ENCODE results near the gene NCK2. TPM values are rescaled to one million over a fixed set of nuclear protein-coding genes. Genes with fewer than 3 reads are reported as not detected.

The NCK2 gene
- total and polyA plus RNA-seq, 2 of the 4 experiments (the other 2 are of a cell fraction), result 15.8 to 22.2 TPM

DNA sequence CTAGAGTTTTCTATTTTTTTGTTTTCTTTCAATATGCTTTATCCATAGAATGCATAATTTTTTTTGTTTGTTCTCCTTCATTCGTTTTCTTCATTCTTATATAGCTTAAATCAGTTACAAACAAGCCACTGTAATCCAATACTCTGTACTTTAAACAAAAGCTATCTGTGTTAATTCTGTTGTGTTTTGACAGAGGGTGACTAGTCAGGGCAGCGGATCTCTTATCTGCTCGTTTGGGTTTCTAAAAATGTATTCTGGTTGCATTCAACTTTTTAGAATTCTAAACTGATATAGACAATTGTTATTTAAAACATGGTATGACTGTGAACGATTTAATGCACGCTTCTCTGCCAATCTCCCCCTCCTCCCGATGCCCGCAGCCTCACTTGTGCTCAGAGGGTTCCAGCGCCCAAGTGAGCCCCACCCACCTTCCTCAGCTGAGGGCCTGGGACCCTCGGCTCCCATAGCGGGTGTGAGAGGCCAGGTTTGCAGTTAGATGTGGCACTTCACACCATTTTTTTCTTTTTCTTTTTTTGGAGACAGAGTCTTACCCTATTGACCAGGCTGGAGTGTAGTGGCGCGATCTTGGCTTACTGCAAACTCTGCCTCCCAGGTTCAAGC lies 44.1 kb downstream of the NCK2 start:
- Histone ChIP-seq H4K91ac (ENCODE audit: insufficient read depth, low read depth, low read length) (no peak overlapping the region), H3K9me1 (ENCODE audit: insufficient read depth, low read length) (peaks cover 29% of the 10 kb centered on the region), H4K8ac (ENCODE audit: low read depth in 2 of 2, low read length in 2 of 2) (no peak overlapping the region), H3K27ac (ENCODE audit: insufficient read depth, low read length) (peak overlapping the region; percentile 50; the same call in 1 of the 2 replicates), H3K9me3 (ENCODE audit: control insufficient read depth, insufficient read depth, low read length) (no peaks in the 10 kb centered on the region), H3K4me1 (ENCODE audit: control insufficient read depth, insufficient read depth, low read length) (peaks cover 17% of the 10 kb centered on the region), H3K56ac (ENCODE audit: extremely low read depth, insufficient read depth, low read length) (no peak overlapping the region), H2AK9ac (replicated peaks; ENCODE audit: low read depth, low read length, poor library complexity) (peak overlapping the region; percentile 3), H3K4ac (ENCODE audit: low read depth, low read length) (peak overlapping the region; percentile 38; the same call in 1 of the 2 replicates), H3K4me3 (ENCODE audit: insufficient read depth, low read depth, low read length) (no peak overlapping the region), H3K23ac (ENCODE audit: low read depth, low read length) (no peak overlapping the region), H4K5ac (ENCODE audit: low read depth, low read length) (no peak overlapping the region), H2BK120ac (ENCODE audit: low read depth, low read length) (no peak overlapping the region), H3K27me3 (ENCODE audit: control insufficient read depth, insufficient read depth, low read length) (no peaks in the 10 kb centered on the region), H2AFZ (replicated peaks; ENCODE audit: low read length, poor library complexity) (no peak overlapping the region), H2BK5ac (ENCODE audit: low read depth, low read length, poor library complexity, severe bottlenecking) (peak overlapping the region; percentile 3), H2BK15ac (ENCODE audit: low read depth, low read length) (no peak overlapping the region; the same call in 2 of the 3 replicates), H3K18ac (ENCODE audit: low read depth, low read length) (peak overlapping the region; percentile 24; the same call in 1 of the 2 replicates), H4K20me1 (ENCODE audit: insufficient read depth, low read length) (peaks cover 42% of the 10 kb centered on the region), H3K9ac (ENCODE audit: low read depth, low read length) (no peak overlapping the region), H3K4me2 (ENCODE audit: low read depth, low read length) (peak overlapping the region; percentile 76), H3K36me3 (ENCODE audit: control insufficient read depth, insufficient read depth, low read length) (peaks cover 1% of the 10 kb centered on the region), H2BK20ac (ENCODE audit: low read depth, low read length) (no peak overlapping the region), H3K14ac (replicated peaks; ENCODE audit: low read depth, low read length) (no peak overlapping the region), H2AK5ac (ENCODE audit: low read depth, low read length) (no peak overlapping the region; the same call in 1 of the 2 replicates), H3K79me1 (ENCODE audit: low read depth in 1 of 2, low read length in 2 of 2) (peaks cover 55 to 79% of the 10 kb centered on the region in 2 experiments)
- ATAC-seq (ENCODE audit: low read depth) (peak; percentile 67), DNase-seq (peak; percentile 53)
- intact Hi-C loops (cut with micrococcal nuclease), result no loop called here
- no TSS peak for BruUV-seq (replicated peaks)
- CTCF ChIA-PET, result interaction anchor here (1.0 kb wide), 1 partner anchor 34 kb away, joined by 4 read pairs; no protein-coding TSS in a partner anchor
- POLR2A ChIA-PET (ENCODE audit: unreplicated experiment), result no interaction called here
- in situ Hi-C loops (cut with MboI; ENCODE audit: low sequenced_read_pairs), result loop anchor here (25.0 kb wide), 1 partner anchor 451 kb away; the partner anchor contains the start of genes C2orf49 and TGFBRAP1
- WGBS, 2 experiments (ENCODE audit: extremely low coverage in 2 of 2, insufficient read length in 1 of 2), result no CpG with 5 or more reads among the region's 12 CpGs
- dilution Hi-C loops (cut with HindIII; ENCODE audit: low sequenced_read_pairs, unreplicated experiment), result no loop called here
- no peak for TF ChIP-seq MAZ (IDR thresholded peaks at IDR 0.05; ENCODE audit: borderline replicate concordance, low read depth, low read length)
- TF ChIP-seq, protein P1, sequence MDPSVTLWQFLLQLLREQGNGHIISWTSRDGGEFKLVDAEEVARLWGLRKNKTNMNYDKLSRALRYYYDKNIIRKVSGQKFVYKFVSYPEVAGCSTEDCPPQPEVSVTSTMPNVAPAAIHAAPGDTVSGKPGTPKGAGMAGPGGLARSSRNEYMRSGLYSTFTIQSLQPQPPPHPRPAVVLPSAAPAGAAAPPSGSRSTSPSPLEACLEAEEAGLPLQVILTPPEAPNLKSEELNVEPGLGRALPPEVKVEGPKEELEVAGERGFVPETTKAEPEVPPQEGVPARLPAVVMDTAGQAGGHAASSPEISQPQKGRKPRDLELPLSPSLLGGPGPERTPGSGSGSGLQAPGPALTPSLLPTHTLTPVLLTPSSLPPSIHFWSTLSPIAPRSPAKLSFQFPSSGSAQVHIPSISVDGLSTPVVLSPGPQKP (IDR thresholded peaks at IDR 0.05; ENCODE audit: borderline replicate concordance, low read depth, low read length), result no peak
- TF ChIP-seq SMC3 (IDR thresholded peaks at IDR 0.05; ENCODE audit: low read depth, low read length), result no peak
- TF ChIP-seq RCOR1 (IDR thresholded peaks at IDR 0.05; ENCODE audit: insufficient replicate concordance, low read length), result no peak
- no peak for TF ChIP-seq NFE2L2 (IDR thresholded peaks at IDR 0.05; ENCODE audit: low read depth, low read length)
- TF ChIP-seq MAFK (IDR thresholded peaks at IDR 0.05; ENCODE audit: low read depth, low read length), result no peak
- no peak for TF ChIP-seq BHLHE40 (IDR thresholded peaks at IDR 0.05; ENCODE audit: low read depth, low read length)
- TF ChIP-seq FOS (IDR thresholded peaks at IDR 0.05; ENCODE audit: low read depth, low read length), result no peak
- TF ChIP-seq, protein P2, sequence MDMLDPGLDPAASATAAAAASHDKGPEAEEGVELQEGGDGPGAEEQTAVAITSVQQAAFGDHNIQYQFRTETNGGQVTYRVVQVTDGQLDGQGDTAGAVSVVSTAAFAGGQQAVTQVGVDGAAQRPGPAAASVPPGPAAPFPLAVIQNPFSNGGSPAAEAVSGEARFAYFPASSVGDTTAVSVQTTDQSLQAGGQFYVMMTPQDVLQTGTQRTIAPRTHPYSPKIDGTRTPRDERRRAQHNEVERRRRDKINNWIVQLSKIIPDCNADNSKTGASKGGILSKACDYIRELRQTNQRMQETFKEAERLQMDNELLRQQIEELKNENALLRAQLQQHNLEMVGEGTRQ (IDR thresholded peaks at IDR 0.05; ENCODE audit: low read depth, low read length), result no peak
- TF ChIP-seq POLR2A (IDR thresholded peaks at IDR 0.05; ENCODE audit: low read depth, low read length), result no peak
- TF ChIP-seq CHD1 (IDR thresholded peaks at IDR 0.05; ENCODE audit: low read depth, low read length), result no peak
- TF ChIP-seq MXI1 (IDR thresholded peaks at IDR 0.05; ENCODE audit: borderline replicate concordance, low read depth, low read length), result no peak
- TF ChIP-seq CEBPB (IDR thresholded peaks at IDR 0.05; ENCODE audit: low read depth, low read length), result no peak
- TF ChIP-seq, protein P3, sequence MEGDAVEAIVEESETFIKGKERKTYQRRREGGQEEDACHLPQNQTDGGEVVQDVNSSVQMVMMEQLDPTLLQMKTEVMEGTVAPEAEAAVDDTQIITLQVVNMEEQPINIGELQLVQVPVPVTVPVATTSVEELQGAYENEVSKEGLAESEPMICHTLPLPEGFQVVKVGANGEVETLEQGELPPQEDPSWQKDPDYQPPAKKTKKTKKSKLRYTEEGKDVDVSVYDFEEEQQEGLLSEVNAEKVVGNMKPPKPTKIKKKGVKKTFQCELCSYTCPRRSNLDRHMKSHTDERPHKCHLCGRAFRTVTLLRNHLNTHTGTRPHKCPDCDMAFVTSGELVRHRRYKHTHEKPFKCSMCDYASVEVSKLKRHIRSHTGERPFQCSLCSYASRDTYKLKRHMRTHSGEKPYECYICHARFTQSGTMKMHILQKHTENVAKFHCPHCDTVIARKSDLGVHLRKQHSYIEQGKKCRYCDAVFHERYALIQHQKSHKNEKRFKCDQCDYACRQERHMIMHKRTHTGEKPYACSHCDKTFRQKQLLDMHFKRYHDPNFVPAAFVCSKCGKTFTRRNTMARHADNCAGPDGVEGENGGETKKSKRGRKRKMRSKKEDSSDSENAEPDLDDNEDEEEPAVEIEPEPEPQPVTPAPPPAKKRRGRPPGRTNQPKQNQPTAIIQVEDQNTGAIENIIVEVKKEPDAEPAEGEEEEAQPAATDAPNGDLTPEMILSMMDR (conservative IDR thresholded peaks at IDR 0.05; ENCODE audit: low read depth, low read length), result no peak
- no peak for TF ChIP-seq RFX5 (IDR thresholded peaks at IDR 0.05; ENCODE audit: low read depth, low read length)

Data from IMR-90 (cell line).